Measurements from ENCODE around the gene CDHR4.
"Not testable (repeated sequence)": the region's sequence is repeated elsewhere in the genome, so short reads cannot be mapped to it uniquely, and the experiment has no call there.

Gene CDHR4, protein sequence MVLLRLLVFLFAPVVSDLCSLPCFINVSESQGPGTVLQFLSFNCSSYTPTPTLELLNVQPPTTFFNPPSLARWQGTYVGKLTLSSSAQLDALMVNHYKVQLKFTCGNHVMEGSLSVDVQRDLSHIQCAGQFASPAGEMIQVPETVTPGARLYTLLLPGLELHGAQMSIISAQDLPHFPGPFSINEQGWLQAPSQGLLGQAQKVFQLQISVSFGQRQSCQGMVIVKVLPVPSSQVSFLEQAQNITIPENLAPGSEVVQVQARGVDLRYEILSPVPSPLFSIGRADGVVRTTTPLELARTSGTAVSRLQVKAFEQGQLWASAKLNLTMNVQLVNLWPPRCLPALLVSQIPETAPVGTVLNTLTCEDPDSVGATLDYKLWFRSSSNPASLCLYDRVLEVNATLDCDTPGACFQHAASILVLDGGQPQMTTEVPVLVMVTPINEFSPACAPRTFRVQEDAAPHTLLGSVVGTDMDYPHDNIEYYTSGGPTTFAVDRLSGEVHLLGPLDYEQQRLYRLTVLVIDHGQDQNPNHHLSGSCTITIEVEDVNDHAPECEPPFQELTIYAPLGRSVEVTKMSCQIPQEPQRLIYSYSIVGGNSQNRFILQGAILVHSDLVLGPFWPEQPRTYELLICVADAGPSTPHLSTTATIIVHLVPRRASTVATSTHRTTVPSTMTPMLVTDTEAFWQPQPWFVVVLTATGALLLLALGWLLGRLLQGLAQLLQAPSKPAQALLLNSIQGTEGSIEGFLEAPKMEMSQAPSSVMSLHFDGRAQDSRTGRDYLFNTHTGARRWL

DNA sequence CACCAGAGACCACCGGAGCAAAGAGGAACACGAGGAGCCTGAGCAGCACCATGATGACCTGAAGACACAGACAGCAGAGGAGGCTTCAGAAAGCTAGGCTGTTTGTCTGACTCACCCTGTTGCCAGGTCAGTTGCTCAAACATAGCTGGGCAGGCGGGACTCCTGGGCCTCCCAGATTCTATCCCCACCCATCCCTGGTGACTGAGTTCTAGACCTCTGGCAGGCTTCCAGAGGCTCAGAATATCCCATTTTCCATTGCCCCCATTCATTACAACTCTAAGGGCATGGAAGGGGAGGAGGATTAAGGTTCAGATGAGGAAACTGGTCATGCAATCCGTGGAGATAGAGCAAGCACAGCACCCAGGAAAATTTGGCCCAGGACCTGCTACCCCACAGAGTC is at the start of gene CDHR4:
TSS of gene CDHR4 (minus strand) at position 113 of the 400 bp plus-strand sequence. CDS start at position 52, 61 bp downstream.
- no peak for DNase-seq (ENCODE audit: low spot score)

DNA sequence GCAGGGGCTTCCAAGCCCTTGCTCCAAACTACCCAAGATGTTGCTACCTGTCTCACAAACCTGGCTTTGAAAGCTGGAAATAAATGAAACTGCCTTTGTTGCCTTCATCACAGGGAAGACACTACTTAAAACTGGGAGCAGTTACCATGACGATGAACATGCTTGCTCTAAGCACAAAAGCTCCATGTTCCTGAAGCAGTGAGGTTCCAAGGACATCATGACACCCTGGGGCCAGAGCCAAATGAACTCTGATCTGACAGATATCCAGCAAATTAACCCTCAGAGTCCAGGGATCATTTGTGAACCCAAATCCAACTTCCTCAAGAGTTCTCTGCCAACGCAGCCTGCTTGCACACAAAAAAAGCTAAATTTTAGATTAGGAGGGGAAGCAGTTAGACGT is 46.0 kb upstream of the CDHR4 start:
- DNase-seq (ENCODE audit: low spot score) = no peak

DNA sequence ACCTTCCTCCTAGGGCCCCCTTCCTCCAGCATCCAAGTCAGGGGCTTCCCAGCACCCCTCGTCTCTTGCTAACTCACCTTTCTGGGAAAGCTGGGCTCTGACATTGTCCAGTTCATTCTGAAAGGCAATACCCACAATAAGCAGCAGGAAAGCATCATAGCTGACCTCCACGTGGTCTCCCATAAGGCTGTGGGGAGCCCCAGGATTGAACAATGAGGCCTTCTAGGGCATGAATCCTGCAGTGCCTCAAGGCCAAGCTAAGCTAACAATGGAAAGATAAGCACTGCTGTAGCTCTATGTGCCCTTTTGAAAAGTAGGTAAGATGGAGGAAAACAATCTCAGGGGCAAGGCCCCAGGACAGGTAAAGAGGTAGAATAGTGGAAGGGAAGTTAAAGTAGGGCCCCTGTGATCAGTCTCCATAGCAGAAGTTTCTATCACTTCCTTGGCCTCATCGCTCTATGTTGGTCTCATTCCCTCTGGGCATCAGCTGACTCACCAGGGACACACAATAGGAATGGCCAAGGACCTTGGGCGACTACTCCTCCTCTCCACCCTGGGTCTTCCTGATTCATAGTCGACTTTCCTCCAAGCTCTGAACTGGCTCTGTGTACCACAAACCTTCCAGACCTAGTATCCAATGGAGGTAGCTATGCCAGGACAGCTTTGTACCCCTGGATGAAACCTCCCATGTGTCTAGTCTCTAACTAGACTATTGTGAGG is 45.0 kb upstream of the CDHR4 start:
- no peak for DNase-seq (ENCODE audit: low spot score)

GRCh38 chr3:49842843-49843517 is 43.3 kb upstream of the CDHR4 start:
- no peak for DNase-seq (ENCODE audit: low spot score)

- DNase-seq (ENCODE audit: low spot score) = no peak
Measured at GRCh38 chr3:49841806-49842205, 42.1 kb upstream of the CDHR4 start.

DNA sequence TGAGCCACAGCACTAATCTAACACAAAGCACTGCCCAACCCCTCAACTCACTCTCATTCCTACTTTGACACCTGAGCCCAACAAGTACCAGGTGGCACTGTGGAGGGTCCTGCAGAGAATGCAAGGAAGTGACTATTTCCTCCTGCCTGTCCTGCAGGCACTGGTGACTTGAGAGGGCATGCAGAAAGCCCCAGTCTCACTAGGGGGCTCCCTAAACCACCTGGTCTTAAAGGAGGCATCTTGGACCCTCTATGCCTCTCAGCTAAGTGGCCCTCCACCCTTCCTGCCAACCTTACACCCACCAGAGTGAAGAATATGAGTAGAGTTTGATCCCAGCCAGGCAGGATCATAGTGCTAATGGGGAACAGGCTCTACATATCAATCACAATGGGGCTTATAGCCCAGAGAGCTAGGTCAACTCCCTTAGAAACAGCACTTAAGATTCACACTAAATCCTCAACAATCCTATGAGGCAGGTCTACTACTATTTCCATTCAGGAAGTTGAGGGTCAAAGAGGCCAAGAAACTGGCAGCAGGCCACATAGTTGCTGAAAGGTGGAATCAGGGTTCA is 41.5 kb upstream of the CDHR4 start:
- DNase-seq (ENCODE audit: low spot score) = peak; percentile 51

- DNase-seq (ENCODE audit: low spot score) = no peak
Measured at GRCh38 chr3:49840388-49840787, 40.7 kb upstream of the CDHR4 start.

GRCh38 chr3:49839193-49839809 is 39.6 kb upstream of the CDHR4 start:
- peak; percentile 75 for DNase-seq (ENCODE audit: low spot score)

- no peak for DNase-seq (ENCODE audit: low spot score)
Measured at GRCh38 chr3:49831341-49831740, 31.7 kb upstream of the CDHR4 start.

DNA sequence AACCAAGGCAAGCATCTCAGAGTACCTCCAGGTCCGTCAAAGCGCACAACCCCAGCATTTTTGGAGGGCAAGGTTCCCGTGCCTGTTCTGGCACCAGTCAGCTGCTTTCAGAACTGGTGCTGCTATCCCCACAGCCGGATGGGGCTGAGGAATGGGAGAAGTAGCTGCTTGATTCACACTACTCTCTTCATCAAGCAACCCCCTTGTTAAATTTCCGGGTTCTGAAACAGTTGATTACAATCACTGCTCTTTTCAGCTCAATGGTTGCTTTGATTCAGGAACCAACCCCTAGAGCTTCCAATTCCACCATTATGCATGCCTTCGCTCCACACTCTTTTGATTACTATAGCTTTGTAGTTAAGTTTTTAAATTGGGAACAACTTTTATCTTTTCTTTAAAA is 26.3 kb upstream of the CDHR4 start:
- DNase-seq (ENCODE audit: low spot score) = no peak

GRCh38 chr3:49823131-49823530 is 23.5 kb upstream of the CDHR4 start:
- DNase-seq (ENCODE audit: low spot score) = not testable (repeated sequence)

DNA sequence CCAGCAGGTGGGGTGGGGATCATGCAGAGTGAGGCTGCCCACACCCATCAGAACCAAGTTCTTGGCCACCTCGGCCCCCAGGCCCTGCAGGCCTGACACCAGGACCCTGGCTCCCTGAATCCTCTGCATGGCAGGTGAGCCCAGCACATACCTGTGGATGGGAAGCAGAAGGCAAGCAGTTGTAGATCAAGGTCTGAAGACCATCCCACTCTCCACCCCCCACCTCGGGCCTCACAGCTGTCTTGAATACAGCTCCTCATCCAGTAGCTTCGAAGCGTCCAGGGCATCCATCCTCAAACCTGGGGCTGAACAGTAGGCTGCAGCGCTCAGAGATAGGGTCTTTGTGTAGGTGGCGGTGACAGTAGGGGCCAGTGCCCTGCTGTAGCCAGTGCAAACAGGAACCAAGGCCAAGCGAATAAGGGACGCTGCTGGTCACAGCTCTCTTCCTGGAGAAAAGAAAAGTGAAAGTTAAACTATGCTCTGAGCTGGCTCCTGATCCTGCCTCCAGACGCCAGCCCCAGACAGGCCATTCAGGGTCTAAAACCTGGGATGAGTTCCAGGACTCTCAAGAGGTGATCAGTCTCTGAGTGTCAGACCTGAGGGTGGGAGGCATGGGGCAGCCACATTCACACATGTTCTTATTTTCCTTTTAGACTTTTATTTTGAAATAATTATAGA is 14.0 kb upstream of the CDHR4 start, which contains the start of gene UBA7:
TSS of gene UBA7 (minus strand) at position 457 of the 678 bp plus-strand sequence. CDS start at position 291, 166 bp downstream.
- DNase-seq (ENCODE audit: low spot score) = peak; percentile 73

GRCh38 chr3:49812916-49813496 is 13.3 kb upstream of the CDHR4 start:
- no peak for DNase-seq (ENCODE audit: low spot score)

- DNase-seq (ENCODE audit: low spot score) = no peak
Measured at GRCh38 chr3:49807431-49808114, 7.9 kb upstream of the CDHR4 start.

DNA sequence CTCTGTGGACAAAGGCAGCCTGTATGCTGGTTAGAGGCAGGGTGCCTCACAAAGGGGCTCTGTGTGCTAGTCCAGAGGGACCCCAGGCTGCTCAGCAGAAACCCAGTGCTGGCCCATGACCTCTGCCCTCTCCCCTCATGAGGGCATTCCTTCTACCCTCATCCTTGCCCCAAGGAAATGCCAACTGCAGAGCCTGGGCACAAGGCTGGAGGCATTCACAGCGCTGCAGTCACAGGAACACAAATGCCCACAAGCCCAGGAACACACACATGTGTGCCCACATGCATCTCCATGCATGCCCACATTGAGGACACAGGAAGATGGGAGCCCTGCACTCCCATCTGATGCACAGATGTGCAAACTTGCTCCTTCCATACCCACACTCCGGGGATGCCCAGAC is 7.2 kb upstream of the CDHR4 start:
- DNase-seq (ENCODE audit: low spot score) = no peak

GRCh38 chr3:49805897-49806701 is 6.4 kb upstream of the CDHR4 start:
- peak; percentile 58 for DNase-seq (ENCODE audit: low spot score)

GRCh38 chr3:49805367-49805782 is 5.7 kb upstream of the CDHR4 start:
- DNase-seq (ENCODE audit: low spot score) = peak; percentile 78

Data from germinal center (tissue), 1 donor.